NCI-H510A treated with DMSO at 0.1 percent for 48 hours (cell line): ENCODE results near the gene FOXRED1.
"Not testable (repeated sequence)": the region's sequence is repeated elsewhere in the genome, so short reads cannot be mapped to it uniquely, and the experiment has no call there.

ENCODE experiments used
- DNase-seq: peaks from one replicate; lab custom pipeline; 2025; lab: John Stamatoyannopoulos, UW

Gene FOXRED1

GRCh38 chr11:126277322-126277721, 8.4 kb downstream of the FOXRED1 start:
- no peak for DNase-seq

DNA sequence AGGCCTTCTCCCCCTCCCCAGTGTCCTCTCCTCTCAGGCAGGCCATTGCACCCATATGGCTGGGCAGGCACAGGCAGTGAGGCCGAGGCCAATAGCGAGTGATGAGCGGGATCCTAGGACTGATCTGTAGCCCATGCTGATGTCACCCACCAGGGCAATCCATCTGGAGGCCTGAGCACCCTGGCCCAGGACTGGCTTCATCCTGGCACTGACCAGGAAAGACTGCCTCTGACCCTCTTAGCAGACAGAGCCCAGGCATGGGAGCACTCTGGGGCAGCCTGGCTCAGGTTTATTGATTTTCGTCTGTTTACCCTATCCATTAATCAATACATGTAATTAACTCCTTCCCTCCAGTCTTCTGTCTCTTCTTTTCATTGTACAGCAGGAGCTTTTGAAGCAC, 8.8 kb downstream of the FOXRED1 start:
- no peak for DNase-seq

- DNase-seq = no peak
Measured at GRCh38 chr11:126279191-126279590, 10.2 kb downstream of the FOXRED1 start.

- DNase-seq = no peak
Measured at GRCh38 chr11:126280595-126280994, 11.6 kb downstream of the FOXRED1 start.

GRCh38 chr11:126281245-126281644, 12.3 kb downstream of the FOXRED1 start:
- DNase-seq = no peak

DNA sequence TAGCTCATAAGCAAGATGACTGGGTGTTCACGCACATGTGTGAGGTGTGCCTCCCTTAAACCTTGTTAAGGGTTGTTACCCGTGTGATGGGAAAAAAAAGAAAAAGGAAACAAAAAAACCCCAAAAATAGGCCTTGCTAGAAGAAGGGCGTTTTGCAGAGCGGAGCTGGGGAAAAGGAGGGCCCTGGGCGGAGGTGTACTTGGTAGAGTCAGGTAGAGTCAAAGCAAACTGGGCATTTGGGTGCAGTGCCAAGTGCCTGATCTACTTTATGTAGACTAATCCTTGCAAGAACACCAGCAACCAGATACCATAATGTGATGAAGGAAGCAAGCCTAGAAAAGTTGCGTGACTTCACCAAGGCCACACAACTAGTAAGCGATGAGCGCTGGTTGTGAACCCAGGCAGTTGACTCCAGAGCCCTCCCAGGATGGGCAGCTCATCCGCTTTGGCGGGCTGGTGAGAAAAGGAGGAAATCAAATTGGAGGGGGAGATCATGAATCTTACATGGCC, 12.8 kb downstream of the FOXRED1 start:
- no peak for DNase-seq

DNA sequence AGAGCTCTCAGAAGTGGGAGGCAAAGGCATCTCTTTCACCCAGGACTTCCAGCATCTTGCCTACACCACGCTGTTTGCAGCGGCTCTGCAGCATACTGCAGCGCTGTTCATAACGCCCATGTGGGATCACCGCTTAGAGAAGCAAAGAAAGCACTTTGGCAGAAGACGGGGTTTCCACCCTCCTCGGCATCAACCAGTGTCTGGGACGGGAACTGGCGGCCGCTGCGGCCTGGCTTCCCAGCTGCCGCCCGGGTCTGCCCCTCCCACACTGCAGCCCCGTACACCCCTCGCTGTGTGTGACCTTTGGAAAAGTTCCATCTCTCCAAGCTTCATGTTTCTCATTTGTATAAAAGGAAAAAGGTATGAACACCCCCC, 13.4 kb downstream of the FOXRED1 start:
- DNase-seq = peak; percentile 10

- DNase-seq = peak; percentile 60
Measured at GRCh38 chr11:126282736-126283591, 14.0 kb downstream of the FOXRED1 start, which contains the start of gene TIRAP. TSS of gene TIRAP (plus strand) at chr11:126283093. CDS start at chr11:126290895, 7,802 bp downstream.

DNA sequence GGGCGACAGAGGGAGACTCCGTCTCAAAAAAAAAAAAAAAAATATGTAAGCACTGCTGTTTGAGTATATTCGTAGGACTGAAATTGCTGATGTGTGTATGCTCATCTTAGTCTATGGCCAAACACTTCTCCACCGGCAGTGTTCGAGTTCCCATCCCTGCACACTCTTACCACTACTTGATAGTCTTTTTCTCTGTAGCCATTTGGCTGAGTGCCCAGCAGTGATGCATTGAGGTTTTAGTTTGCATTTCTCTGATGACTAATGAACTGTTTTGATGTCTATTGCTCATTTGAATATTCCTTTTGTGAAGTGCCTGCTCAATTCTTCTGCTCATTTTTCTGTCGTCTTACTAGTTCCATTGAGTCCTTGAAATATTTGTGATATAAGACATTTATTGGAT, 15.9 kb downstream of the FOXRED1 start:
- peak; percentile 90 for DNase-seq

DNA sequence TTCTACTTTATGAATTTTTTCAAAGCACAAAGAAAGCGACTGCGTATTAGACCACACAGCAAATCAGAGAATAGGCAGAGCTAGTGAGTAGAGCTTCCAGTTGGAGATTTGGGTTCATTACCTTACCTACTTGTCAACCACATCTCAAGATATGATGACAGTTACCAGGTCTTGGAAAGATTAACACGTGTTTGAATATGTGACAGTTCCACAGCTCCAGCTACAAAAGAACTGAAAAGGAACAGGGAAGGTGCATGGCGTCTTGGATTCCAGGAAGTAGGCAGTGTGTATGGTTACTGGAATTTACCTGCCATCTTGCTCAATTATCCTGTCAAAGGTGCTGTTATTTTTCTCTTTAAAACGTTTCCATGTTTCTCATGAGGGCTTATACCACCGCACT, 19.3 kb downstream of the FOXRED1 start:
- DNase-seq = no peak

DNA sequence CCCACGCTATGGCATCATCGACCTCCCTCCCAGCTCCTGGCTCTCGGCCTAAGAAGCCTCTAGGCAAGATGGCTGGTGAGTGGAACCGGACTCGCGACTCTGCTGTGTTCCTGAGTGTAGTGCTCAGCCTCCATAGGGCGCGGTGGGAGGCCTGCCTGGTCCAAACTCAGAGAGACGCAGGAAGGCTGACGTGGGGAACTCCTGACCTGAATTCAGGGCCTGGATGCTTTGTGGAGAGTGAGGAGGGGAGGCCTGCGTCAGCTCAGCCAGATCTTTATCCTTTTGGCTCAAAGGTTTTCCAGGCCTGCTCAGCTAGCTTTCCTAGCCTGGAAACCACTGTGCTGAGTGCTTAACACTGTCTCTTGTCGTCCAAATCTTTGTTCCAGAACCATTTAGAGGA, 21.9 kb downstream of the FOXRED1 start:
- DNase-seq = no peak

DNA sequence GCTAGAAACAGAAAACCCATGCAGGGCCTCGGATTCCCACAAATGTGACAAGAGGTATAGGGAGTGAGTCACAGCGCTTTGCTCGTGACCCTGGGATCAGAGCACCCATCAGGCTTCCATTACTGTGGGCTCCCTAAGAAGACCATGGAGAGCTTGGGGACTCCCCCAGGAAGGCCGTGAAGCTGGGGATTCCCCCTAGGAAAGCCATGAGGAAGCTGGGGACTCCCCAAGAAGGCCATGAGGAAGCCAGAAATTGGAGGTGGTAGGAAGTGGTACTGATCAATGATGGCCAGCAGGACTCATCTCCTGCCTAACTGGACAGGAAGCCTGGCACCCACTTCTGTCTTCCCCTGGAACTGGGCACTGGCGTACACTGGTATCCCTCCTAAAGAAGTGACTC, 24.8 kb downstream of the FOXRED1 start:
- DNase-seq = no peak

DNA sequence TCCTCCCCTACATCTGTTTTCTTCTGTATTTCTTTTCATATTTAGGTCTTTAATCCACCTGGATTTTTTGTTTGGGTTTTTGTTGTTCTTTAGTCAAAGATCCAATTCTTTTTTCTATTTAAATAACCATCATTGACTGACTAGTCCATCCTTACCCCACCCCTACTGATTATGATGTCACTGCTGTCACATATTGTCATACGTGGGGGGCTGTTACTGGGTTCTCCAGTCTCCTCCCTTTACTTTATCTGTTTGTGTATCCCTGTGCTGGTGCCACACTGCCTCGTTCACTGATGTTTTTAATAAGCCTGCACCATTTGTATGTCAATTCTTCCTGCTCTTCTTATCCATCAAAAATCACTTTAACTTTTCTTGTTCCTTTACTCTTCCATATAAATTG, 28.1 kb downstream of the FOXRED1 start:
- DNase-seq = no peak

DNA sequence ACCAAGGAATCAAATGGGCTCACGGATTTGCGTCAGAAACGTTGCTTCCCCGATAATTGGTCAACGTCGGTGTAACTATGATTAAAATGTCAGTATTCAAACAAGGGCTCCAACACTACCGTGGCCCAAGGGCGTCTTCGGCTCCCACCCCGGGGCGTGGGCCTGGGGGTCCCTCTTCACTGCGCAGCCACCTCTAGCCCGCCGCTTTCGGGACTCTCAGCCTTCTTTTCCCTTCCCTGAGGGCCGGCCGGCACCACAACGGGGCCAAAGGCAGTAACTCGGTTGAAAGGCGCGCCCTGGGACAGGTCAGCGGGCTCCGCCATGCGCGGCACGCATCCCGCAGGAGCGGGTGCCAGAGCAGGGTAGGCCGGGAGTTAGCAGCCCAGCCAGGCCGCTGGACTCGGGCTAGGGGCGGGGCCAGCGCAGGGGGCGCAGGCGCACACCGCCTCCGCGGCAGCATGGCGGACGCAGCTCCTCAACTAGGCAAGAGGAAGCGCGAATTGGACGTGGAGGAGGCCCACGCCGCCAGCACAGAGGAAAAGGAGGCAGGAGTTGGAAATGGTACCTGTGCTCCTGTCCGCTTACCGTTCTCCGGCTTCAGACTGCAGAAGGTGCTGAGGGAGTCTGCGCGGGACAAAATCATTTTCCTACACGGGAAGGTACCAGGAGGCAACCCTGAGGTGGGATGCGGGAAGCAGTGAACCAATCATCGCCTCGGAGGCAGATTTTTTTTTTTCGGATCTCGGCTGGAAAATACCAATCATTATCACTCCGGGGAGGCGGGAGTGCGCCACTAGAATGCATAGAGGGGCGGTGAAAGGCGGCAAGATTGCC, 34.9 kb downstream of the FOXRED1 start, which contains the start of gene DCPS:
Gene DCPS (plus strand): TSS at position 438 of the 834 bp plus-strand sequence. CDS start 21 bp downstream, at position 459.
- DNase-seq = peak; percentile 94

DNA sequence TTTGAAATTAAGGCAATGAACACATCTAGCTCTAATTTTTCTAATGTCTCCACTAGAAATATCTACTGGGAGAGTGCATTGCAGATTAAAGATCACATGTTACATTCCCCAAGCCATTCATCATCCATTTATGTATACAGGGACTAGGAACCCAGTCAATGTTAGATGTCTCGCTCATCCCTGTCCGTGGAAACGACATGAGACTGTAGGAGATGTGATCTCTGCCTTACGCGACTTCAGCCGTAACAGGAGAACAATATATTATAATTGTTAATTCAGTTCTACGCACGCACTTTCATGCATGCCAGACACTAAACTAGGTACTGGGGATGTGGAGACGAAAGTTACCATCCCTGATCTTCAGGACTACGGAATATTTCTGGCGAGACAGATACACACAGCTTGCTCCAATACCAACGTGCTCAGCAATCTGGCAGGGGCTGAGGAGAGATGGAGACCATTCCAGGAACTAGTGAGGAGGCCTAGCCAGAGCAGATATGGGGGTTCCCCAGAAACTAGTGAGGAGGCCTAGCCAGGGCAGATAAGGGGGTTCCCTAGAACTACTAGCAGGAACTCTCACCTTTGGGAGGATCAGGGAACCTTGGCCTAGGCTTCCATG, 35.6 kb downstream of the FOXRED1 start:
- no peak for DNase-seq

GRCh38 chr11:126305699-126306098, 36.7 kb downstream of the FOXRED1 start:
- no peak for DNase-seq

- peak; percentile 13 for DNase-seq
Measured at GRCh38 chr11:126307706-126308105, 38.8 kb downstream of the FOXRED1 start.

GRCh38 chr11:126308271-126308671, 39.3 kb downstream of the FOXRED1 start:
- no peak for DNase-seq

DNA sequence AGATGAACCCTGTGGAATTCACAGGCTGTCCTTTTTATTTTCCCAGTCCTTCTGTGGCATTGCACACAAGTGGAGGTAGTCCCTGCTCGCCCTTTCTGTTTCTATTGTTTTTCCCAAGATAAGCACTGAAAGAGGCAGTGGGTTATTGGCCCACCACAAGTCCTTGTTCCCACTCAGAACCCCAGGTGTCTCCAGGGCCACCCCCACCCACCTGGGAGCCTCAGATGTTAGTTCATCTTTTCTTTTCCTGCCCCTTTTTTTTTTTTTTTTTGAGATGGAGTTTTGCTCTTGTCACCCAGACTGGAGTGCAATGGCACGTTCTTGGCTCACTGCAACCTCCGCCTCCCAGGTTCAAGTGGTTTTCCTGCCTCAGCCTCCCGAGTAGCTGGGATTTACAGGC, 39.8 kb downstream of the FOXRED1 start:
- not testable (repeated sequence) for DNase-seq

- peak; percentile 72 for DNase-seq
Measured at GRCh38 chr11:126310200-126310991, 41.4 kb downstream of the FOXRED1 start.

GRCh38 chr11:126310992-126311310, 42.0 kb downstream of the FOXRED1 start:
- no peak for DNase-seq
